GM12875 (cell line): ENCODE results near the gene PNPLA4.

Experiments
- H3K4me3 ChIP-seq: one replicate; pipeline ENCODE4 v1.5.1; 2011; ENCODE audit warnings: low read depth, low read length, control low read depth
- CTCF ChIP-seq: IDR thresholded peaks from 2 replicates; pipeline ENCODE4 v1.5.1; 2011; ENCODE audit warnings: low read depth, mild to moderate bottlenecking, control low read depth, inconsistent platforms, low read length, moderate library complexity, borderline replicate concordance; ENCODE audit not compliant: insufficient read depth

Gene PNPLA4

GRCh38 chrX:7889135-7889534 lies 38.1 kb downstream of the PNPLA4 start:
- no peak overlapping the region for H3K4me3 ChIP-seq
- no peak for TF ChIP-seq CTCF

GRCh38 chrX:7876957-7877356 lies 50.3 kb downstream of the PNPLA4 start:
- no peak overlapping the region for H3K4me3 ChIP-seq
- TF ChIP-seq CTCF: no peak

- no peak overlapping the region for H3K4me3 ChIP-seq
- no peak for TF ChIP-seq CTCF
Measured at GRCh38 chrX:7872042-7872441, 55.2 kb downstream of the PNPLA4 start.

GRCh38 chrX:7852166-7852565 lies 75.0 kb downstream of the PNPLA4 start:
- no peak overlapping the region for H3K4me3 ChIP-seq
- 0 out of 2 replicates have a peak, but pooled peaks have one; percentile 4 for TF ChIP-seq CTCF
